HEK293 (cell line): Measurements from ENCODE around the gene BMP2K.

Experiments used
- BCL11A ChIP-seq: fragments of 450-650 bp; formaldehyde crosslinking; IDR thresholded peaks from 2 replicates; pipeline ENCODE4 v1.5.1; 2016; ENCODE audit warnings: low read depth, missing biosample characterization, missing genetic modification characterization
- FEZF1 ChIP-seq: fragments of 450-650 bp; formaldehyde crosslinking; IDR thresholded peaks from 2 replicates; pipeline ENCODE4 v1.5.1; 2016; ENCODE audit warnings: missing biosample characterization, missing genetic modification characterization
- ZFP37 ChIP-seq: fragments of 450-650 bp; formaldehyde crosslinking; IDR thresholded peaks from 2 replicates; pipeline ENCODE4 v1.5.1; 2016; ENCODE audit warnings: missing biosample characterization, missing genetic modification characterization
- ZNF114 ChIP-seq: fragments of 450-650 bp; formaldehyde crosslinking; IDR thresholded peaks from 2 replicates; pipeline ENCODE4 v1.5.0; 2017; ENCODE audit warnings: missing biosample characterization, missing genetic modification characterization
- ZNF391 ChIP-seq: fragments of 450-650 bp; formaldehyde crosslinking; IDR thresholded peaks from 2 replicates; pipeline ENCODE4 v1.5.1; 2016; ENCODE audit warnings: low read depth, missing biosample characterization, missing genetic modification characterization, borderline replicate concordance
- ZNF501 ChIP-seq: fragments of 450-650 bp; formaldehyde crosslinking; IDR thresholded peaks from 2 replicates; pipeline ENCODE4 v1.5.1; 2016; ENCODE audit warnings: missing biosample characterization, missing genetic modification characterization
- ZNF561 ChIP-seq: fragments of 450-650 bp; IDR thresholded peaks from 2 replicates; pipeline ENCODE4 v1.5.1; 2018; ENCODE audit warnings: missing biosample characterization, missing genetic modification characterization, borderline replicate concordance
- ZNF701 ChIP-seq: fragments of 450-650 bp; formaldehyde crosslinking; IDR thresholded peaks from 2 replicates; pipeline ENCODE4 v1.5.1; 2016; ENCODE audit warnings: missing biosample characterization, missing genetic modification characterization
- TF ChIP-seq, protein P1 (sequence below): fragments of 450-650 bp; formaldehyde crosslinking; IDR thresholded peaks from 2 replicates; pipeline ENCODE4 v1.5.1; 2016; ENCODE audit warnings: missing biosample characterization, missing genetic modification characterization
- TF ChIP-seq, protein P2 (sequence below): fragments of 450-650 bp; formaldehyde crosslinking; IDR thresholded peaks from 2 replicates; pipeline ENCODE4 v1.5.1; 2016; ENCODE audit warnings: missing biosample characterization, missing genetic modification characterization, low read depth
- TF ChIP-seq, protein P3 (sequence below): fragments of 450-650 bp; formaldehyde crosslinking; IDR thresholded peaks from 2 replicates; pipeline ENCODE4 v1.5.1; 2016; ENCODE audit warnings: missing biosample characterization, missing genetic modification characterization
- TF ChIP-seq, protein P4 (sequence below): fragments of 450-650 bp; formaldehyde crosslinking; IDR thresholded peaks from 2 replicates; pipeline ENCODE4 v1.5.1; 2016; ENCODE audit warnings: missing biosample characterization, missing genetic modification characterization

DNA sequence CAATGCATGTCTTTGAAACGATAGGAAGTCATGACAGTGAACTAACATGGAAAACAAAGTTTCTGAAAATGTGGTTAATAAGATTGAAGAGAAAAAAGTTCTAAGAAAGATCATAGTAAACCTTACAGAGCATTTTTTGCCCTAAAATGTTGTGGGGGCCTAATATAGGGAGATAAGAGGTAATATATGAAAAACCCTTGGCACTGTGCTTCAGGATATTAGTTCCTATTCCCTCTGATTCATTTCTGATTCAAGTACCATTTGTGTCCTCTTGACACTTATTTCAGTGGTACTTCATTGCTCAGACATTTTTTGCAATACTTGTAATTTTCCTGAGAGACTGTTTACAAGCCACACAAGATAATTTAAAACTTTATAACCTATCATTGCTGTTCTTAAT is 128.0 kb downstream of the BMP2K start:
- TF ChIP-seq ZNF501 (tag by site-specific recombination) (no peak), ZNF561 (no peak), BCL11A (tag by site-specific recombination) (no peak), FEZF1 (tag by site-specific recombination) (no peak), ZNF391 (tag by site-specific recombination) (no peak), ZFP37 (tag by site-specific recombination) (no peak), ZNF701 (tag by site-specific recombination) (no peak), ZNF114 (tag by site-specific recombination) (no peak)
- TF ChIP-seq, protein P1, sequence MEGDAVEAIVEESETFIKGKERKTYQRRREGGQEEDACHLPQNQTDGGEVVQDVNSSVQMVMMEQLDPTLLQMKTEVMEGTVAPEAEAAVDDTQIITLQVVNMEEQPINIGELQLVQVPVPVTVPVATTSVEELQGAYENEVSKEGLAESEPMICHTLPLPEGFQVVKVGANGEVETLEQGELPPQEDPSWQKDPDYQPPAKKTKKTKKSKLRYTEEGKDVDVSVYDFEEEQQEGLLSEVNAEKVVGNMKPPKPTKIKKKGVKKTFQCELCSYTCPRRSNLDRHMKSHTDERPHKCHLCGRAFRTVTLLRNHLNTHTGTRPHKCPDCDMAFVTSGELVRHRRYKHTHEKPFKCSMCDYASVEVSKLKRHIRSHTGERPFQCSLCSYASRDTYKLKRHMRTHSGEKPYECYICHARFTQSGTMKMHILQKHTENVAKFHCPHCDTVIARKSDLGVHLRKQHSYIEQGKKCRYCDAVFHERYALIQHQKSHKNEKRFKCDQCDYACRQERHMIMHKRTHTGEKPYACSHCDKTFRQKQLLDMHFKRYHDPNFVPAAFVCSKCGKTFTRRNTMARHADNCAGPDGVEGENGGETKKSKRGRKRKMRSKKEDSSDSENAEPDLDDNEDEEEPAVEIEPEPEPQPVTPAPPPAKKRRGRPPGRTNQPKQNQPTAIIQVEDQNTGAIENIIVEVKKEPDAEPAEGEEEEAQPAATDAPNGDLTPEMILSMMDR (tag by site-specific recombination) = no peak
- TF ChIP-seq, protein P2, sequence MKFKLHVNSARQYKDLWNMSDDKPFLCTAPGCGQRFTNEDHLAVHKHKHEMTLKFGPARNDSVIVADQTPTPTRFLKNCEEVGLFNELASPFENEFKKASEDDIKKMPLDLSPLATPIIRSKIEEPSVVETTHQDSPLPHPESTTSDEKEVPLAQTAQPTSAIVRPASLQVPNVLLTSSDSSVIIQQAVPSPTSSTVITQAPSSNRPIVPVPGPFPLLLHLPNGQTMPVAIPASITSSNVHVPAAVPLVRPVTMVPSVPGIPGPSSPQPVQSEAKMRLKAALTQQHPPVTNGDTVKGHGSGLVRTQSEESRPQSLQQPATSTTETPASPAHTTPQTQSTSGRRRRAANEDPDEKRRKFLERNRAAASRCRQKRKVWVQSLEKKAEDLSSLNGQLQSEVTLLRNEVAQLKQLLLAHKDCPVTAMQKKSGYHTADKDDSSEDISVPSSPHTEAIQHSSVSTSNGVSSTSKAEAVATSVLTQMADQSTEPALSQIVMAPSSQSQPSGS (tag by site-specific recombination) = no peak
- TF ChIP-seq, protein P3, sequence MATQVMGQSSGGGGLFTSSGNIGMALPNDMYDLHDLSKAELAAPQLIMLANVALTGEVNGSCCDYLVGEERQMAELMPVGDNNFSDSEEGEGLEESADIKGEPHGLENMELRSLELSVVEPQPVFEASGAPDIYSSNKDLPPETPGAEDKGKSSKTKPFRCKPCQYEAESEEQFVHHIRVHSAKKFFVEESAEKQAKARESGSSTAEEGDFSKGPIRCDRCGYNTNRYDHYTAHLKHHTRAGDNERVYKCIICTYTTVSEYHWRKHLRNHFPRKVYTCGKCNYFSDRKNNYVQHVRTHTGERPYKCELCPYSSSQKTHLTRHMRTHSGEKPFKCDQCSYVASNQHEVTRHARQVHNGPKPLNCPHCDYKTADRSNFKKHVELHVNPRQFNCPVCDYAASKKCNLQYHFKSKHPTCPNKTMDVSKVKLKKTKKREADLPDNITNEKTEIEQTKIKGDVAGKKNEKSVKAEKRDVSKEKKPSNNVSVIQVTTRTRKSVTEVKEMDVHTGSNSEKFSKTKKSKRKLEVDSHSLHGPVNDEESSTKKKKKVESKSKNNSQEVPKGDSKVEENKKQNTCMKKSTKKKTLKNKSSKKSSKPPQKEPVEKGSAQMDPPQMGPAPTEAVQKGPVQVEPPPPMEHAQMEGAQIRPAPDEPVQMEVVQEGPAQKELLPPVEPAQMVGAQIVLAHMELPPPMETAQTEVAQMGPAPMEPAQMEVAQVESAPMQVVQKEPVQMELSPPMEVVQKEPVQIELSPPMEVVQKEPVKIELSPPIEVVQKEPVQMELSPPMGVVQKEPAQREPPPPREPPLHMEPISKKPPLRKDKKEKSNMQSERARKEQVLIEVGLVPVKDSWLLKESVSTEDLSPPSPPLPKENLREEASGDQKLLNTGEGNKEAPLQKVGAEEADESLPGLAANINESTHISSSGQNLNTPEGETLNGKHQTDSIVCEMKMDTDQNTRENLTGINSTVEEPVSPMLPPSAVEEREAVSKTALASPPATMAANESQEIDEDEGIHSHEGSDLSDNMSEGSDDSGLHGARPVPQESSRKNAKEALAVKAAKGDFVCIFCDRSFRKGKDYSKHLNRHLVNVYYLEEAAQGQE (tag by site-specific recombination) = no peak
- TF ChIP-seq, protein P4, sequence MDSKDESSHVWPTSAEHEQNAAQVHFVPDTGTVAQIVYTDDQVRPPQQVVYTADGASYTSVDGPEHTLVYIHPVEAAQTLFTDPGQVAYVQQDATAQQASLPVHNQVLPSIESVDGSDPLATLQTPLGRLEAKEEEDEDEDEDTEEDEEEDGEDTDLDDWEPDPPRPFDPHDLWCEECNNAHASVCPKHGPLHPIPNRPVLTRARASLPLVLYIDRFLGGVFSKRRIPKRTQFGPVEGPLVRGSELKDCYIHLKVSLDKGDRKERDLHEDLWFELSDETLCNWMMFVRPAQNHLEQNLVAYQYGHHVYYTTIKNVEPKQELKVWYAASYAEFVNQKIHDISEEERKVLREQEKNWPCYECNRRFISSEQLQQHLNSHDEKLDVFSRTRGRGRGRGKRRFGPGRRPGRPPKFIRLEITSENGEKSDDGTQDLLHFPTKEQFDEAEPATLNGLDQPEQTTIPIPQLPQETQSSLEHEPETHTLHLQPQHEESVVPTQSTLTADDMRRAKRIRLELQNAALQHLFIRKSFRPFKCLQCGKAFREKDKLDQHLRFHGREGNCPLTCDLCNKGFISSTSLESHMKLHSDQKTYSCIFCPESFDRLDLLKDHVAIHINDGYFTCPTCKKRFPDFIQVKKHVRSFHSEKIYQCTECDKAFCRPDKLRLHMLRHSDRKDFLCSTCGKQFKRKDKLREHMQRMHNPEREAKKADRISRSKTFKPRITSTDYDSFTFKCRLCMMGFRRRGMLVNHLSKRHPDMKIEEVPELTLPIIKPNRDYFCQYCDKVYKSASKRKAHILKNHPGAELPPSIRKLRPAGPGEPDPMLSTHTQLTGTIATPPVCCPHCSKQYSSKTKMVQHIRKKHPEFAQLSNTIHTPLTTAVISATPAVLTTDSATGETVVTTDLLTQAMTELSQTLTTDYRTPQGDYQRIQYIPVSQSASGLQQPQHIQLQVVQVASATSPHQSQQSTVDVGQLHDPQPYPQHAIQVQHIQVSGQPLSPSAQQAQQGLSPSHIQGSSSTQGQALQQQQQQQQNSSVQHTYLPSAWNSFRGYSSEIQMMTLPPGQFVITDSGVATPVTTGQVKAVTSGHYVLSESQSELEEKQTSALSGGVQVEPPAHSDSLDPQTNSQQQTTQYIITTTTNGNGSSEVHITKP (tag by site-specific recombination) = no peak
